Stimulated activated CD8-positive, alpha-beta memory T cell treated with anti-CD3 and anti-CD28 coated beads, Interleukin-4, amount 100 ng/mL, for 4 hours (primary cell): ENCODE measurements around the gene EXOC7.
"Not testable (repeated sequence)": the region's sequence is repeated elsewhere in the genome, so short reads cannot be mapped to it uniquely, and the experiment has no call there.

ENCODE experiments used
- DNase-seq, 2 donors: peaks; one replicate each; pipeline ENCODE4 v3.0.0-alpha.2; 2020; ENCODE audit warnings: low read depth in 2 of 2, low spot score in 1 of 2

EXOC7 gene

DNA sequence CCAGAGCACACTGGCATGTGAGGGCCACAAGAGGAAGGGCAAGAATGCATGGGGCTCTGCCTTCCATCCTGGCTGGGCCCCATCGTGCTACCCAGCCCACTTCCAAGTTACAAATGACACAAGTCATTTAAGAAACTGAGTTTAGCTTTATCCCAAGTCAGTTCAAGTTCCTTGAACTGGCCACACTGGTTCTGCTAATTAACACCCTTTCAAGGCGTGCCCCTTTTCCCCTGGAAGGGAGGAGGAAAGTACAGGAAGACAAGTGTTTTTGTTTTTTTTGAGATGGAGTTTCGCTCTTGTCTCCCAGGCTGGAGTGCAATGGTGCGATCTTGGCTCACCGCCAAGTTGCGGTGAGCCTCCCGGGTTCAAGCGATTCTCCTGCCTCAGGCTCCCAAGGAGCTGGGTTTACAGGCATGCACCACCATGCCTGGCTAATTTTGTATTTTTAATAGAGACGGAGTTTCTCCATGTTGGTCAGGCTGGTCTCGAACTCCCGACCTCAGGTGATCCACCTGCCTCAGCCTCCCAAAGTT, 59.0 kb downstream of the EXOC7 start:
- DNase-seq, result not testable (repeated sequence)

DNA sequence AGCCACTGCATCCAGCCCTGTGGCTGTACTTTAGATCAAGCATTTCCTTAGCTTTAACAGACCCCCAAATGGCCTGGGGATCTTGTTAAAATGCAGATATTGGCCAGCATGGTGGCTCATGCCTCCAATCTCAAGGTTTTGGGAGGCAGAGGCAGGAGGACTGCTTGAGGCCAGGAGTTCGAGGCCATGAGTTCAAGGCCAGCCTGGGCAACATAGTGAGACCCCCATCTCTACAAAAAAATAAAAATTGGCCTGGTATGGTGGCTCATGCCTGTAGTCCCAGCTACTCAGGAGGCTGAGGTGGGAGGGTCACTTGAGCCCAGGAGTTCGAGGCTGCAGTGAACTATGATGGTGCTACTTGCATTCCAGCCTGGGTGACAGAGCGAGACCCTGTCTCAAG, 60.7 kb downstream of the EXOC7 start:
- not testable (repeated sequence) for DNase-seq

DNA sequence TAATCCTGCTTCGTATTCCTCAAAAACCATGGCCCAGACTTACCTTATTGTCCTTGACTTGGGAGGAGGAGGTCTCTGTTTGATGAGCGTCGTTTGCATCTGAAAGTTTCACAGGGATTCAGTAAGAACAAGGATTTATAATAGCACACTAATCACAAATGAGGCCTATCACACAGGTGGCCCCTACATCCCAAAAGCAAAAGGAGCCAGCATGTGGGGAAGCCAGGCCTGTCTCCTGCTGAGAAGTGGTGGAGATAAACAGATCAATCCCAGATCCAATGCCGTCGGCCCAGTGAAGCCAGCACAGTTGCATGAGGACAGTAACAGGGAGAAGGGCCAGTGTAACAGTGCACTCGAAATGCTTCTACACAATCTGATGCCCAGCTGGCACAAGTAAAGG, 63.2 kb downstream of the EXOC7 start:
- no peak for DNase-seq

GRCh38 chr17:76039121-76039520, 64.5 kb downstream of the EXOC7 start:
- DNase-seq, result no peak

DNA sequence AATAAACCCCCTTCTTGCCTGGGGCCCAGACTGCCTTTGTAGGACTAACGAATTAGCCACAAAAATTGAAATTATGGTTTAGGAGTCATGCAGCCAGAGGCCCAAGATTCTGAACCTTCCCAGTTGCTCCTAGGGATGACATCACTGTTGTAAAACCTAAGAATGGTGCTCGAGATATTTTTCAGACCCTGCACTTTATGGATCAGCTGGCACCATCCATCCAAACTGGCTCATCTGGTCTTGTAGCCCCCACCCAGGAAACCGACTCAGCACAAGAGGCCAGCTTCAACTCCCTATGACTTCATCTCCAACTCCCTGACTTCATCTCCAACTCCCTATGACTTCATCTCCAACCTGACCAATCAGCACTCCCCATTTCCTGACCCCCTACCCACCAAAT, 65.5 kb downstream of the EXOC7 start:
- no peak for DNase-seq

GRCh38 chr17:76036497-76037261, 66.9 kb downstream of the EXOC7 start:
- no peak for DNase-seq

- DNase-seq, result no peak
Measured at GRCh38 chr17:76034428-76035350, 68.9 kb downstream of the EXOC7 start.

- DNase-seq, result no peak
Measured at GRCh38 chr17:76033139-76033538, 70.4 kb downstream of the EXOC7 start.

DNA sequence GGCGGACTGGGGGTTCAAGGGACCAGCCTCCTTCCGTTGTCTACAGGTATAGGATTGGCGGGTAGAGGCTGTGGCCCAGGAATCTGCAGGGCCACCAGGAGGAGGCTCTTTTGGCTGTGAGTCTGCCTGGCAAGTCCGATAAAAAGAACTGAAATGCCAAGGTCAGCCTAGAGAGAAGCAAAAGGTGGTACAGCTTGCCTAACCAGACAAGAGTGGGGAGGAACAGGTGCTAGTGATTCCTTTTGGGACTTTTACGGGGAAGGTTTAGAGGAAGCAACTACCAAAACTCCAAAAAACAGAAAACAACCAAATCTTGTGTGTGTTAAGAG, 70.8 kb downstream of the EXOC7 start:
- no peak for DNase-seq

GRCh38 chr17:76032073-76032779, 71.4 kb downstream of the EXOC7 start:
- no peak for DNase-seq
